Stomach (tissue), 9 donors: ENCODE measurements around the gene SLC36A3. TPM values are rescaled to one million over a fixed set of nuclear protein-coding genes. Genes with fewer than 3 reads are reported as not detected.

Experiments
- DNase-seq, 2 donors: peaks; one replicate each; pipeline versions ENCODE4 v3.0.0 to v3.0.0-alpha.2; 2013 to 2019
- H3K27ac ChIP-seq, 5 donors: fragments of 200-600 bp in 4 of 5; sonication (generic) in 4 of 5; one replicate each; pipeline ENCODE4 v1.5.1; 2013 to 2019; ENCODE audit warnings: mild to moderate bottlenecking in 1 of 5, moderate library complexity in 1 of 5
- H3K27me3 ChIP-seq, 3 donors: fragments of 200-600 bp; sonication (generic); one replicate each; pipeline ENCODE4 v1.5.1; 2017 to 2019; ENCODE audit warnings: mixed run types in 1 of 3
- H3K36me3 ChIP-seq, 4 donors: fragments of 200-600 bp; sonication (generic); 1 replicate in 3 of 4; 2 replicates in 1 of 4; pipeline ENCODE4 v1.5.1; 2016 to 2019
- H3K4me1 ChIP-seq, 4 donors: fragments of 200-600 bp; sonication (generic); one replicate each; pipeline ENCODE4 v1.5.1; 2016 to 2019
- H3K4me3 ChIP-seq, 4 donors: fragments of 200-600 bp; sonication (generic) in 3 of 4; one replicate each; pipeline ENCODE4 v1.5.1; 2016 to 2019; ENCODE audit warnings: mild to moderate bottlenecking in 1 of 4
- H3K9me3 ChIP-seq, 4 donors: fragments of 200-600 bp; sonication (generic); one replicate each; pipeline ENCODE4 v1.5.1; 2016 to 2019
- CTCF ChIP-seq, 7 experiments: fragments of 450-650 bp in 4 of 7; fragments of 200-600 bp in 3 of 7; sonication (generic) in 3 of 7; IDR thresholded peaks; one replicate each; pipeline ENCODE4 v1.5.1; 2016 to 2019; ENCODE audit warnings: antibody characterized with exemption in 7 of 7, control low read depth in 2 of 7, mild to moderate bottlenecking in 1 of 7
- EP300 ChIP-seq: sonication (generic); formaldehyde crosslinking; IDR thresholded peaks from one replicate; pipeline ENCODE4 v1.6.1; 2017; ENCODE audit warnings: antibody characterized with exemption
- POLR2A ChIP-seq, 4 donors: fragments of 450-650 bp; IDR thresholded peaks; one replicate each; pipeline ENCODE4 v1.6.1; 2016; ENCODE audit warnings: antibody characterized with exemption in 4 of 4, control low read depth in 2 of 4, mild to moderate bottlenecking in 1 of 4, moderate library complexity in 1 of 4
- POLR2AphosphoS5 ChIP-seq, 3 donors: sonication (generic); formaldehyde crosslinking; IDR thresholded peaks; one replicate each; pipeline ENCODE4 v1.6.1; 2016; ENCODE audit warnings: antibody characterized with exemption in 3 of 3
- WGBS, 5 donors: extraction: QIAGEN DNeasy Blood & Tissue Kit in 3 of 5; methylation state at CpG; one replicate each; pipeline versions ENCODE4 v1.1.5 to v1.1.7; 2013 to 2018; 5-methylcytosine and 5-hydroxymethylcytosine counted together
- intact Hi-C: fragments of 100-400 bp; cut with DNase I; formaldehyde crosslinking; loops from one replicate; pipeline ENCODE4 v1.15.1; 2023; ENCODE audit warnings: low total_unique reads
- polyA plus RNA-seq, 3 donors: library from polyadenylated mRNA; stranded (reverse); fragments of 200-250 nt; gene quantifications; one replicate each; pipeline ENCODE4 v1.2.3, GENCODE V29; 2013
- total RNA-seq, 5 donors: library from RNA; depleted of rRNA; stranded (reverse); fragments of >200 nt; gene quantifications; one replicate each; pipeline versions ENCODE4 v1.1.0 to v1.2.3, GENCODE V29; 2014 to 2016
- donor health status: healthy with polysubstance abuse.
- donor health status: Bipolar disorder and iron deficiency.
- donor health status: healthy.

The SLC36A3 gene
- total and polyA plus RNA-seq, 8 donors, result not detected

GRCh38 chr5:151295138-151295537 lies 8.4 kb downstream of the SLC36A3 start:
- Histone ChIP-seq H3K4me1 (no peaks in the 10 kb centered on the region), H3K27me3 (no peaks in the 10 kb centered on the region), H3K9me3 (no peaks in the 10 kb centered on the region), H3K4me3 (no peak overlapping the region), H3K36me3 (no peaks in the 10 kb centered on the region), H3K27ac (no peak overlapping the region)
- intact Hi-C loops, result no loop called here
- WGBS, 5 donors, result 52 to 69% (median 58%) methylated on average over 5 of the region's 5 CpGs
- no peak for TF ChIP-seq POLR2AphosphoS5 (IDR thresholded peaks at IDR 0.05)
- TF ChIP-seq CTCF (IDR thresholded peaks at IDR 0.05), result no peak
- no peak for TF ChIP-seq POLR2A (IDR thresholded peaks at IDR 0.05)
- TF ChIP-seq EP300, result no peak
- no peak for DNase-seq

DNA sequence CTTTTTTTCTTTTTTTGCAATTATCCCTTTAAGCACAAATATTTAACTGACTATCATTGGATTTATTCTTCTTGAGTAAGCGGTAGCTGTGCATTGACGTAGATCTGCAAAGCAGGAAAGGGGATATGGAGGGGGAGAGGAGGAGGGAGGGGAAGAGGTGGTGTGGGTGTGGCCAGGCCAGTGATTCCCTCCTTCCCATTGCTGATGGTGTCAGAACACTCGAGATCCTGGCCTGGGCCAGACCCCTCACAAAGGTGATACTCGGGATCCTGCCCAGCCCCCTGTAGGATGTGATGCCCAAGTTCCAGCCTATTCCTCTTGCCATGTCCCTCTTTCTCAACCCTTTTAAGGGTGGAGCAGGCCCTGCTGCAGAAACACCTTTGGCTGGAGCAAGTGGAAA lies 9.9 kb downstream of the SLC36A3 start:
- no peaks in the 10 kb centered on the region for H3K4me1 ChIP-seq
- no peak for DNase-seq
- no peaks in the 10 kb centered on the region for H3K9me3 ChIP-seq
- intact Hi-C loops, result no loop called here
- H3K27ac ChIP-seq, result no peak overlapping the region
- no peak overlapping the region for H3K4me3 ChIP-seq
- H3K36me3 ChIP-seq, result no peaks in the 10 kb centered on the region
- TF ChIP-seq POLR2AphosphoS5 (IDR thresholded peaks at IDR 0.05), result no peak
- TF ChIP-seq POLR2A (IDR thresholded peaks at IDR 0.05), result no peak
- TF ChIP-seq EP300, result no peak
- no peak for TF ChIP-seq CTCF (IDR thresholded peaks at IDR 0.05)
- H3K27me3 ChIP-seq, result no peaks in the 10 kb centered on the region
- WGBS, 5 donors, result 34 to 56% (median 36%) methylated on average over 3 to 4 of the region's 4 CpGs

DNA sequence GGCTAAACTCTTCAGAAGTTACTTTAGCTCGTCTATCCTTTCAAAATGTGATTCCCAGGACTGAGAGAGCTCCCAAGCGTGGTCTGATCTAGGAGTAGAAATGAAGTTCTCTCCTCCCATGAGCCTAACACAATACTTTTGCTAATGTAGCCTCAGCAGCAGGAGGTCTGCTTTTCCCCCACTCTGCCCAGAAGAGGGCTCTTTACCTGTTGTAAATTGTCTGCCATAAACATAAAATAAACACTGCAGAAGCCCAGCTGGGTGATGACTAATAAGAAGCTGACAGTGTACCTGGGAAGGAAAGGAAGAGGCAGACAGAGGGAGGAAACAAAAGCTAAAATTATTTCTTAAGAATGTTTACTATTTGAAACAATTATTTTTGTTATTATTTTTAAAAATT lies 15.4 kb downstream of the SLC36A3 start:
- H3K4me3 ChIP-seq, result no peak overlapping the region
- no peaks in the 10 kb centered on the region for H3K27me3 ChIP-seq
- H3K9me3 ChIP-seq, result no peaks in the 10 kb centered on the region
- TF ChIP-seq EP300 (no peak), POLR2A (IDR thresholded peaks at IDR 0.05) (no peak), POLR2AphosphoS5 (IDR thresholded peaks at IDR 0.05) (no peak), CTCF (IDR thresholded peaks at IDR 0.05) (no peak)
- H3K4me1 ChIP-seq, result no peaks in the 10 kb centered on the region
- no peaks in the 10 kb centered on the region for H3K36me3 ChIP-seq
- WGBS, 5 donors, result 39 to 58% (median 52%) methylated on average over 2 of the region's 2 CpGs
- H3K27ac ChIP-seq, result no peak overlapping the region
- intact Hi-C loops, result no loop called here
- no peak for DNase-seq

- H3K4me3 ChIP-seq, result no peak overlapping the region
- no peak overlapping the region for H3K27ac ChIP-seq
- intact Hi-C loops, result no loop called here
- H3K9me3 ChIP-seq, result no peaks in the 10 kb centered on the region
- H3K4me1 ChIP-seq, result no peaks in the 10 kb centered on the region
- DNase-seq, result no peak
- no peaks in the 10 kb centered on the region for H3K36me3 ChIP-seq
- 67 to 87% (median 80%) methylated on average over 1 of the region's 1 CpG for WGBS, 5 donors
- no peak for TF ChIP-seq EP300
- TF ChIP-seq CTCF (IDR thresholded peaks at IDR 0.05), result no peak
- no peak for TF ChIP-seq POLR2A (IDR thresholded peaks at IDR 0.05)
- no peak for TF ChIP-seq POLR2AphosphoS5 (IDR thresholded peaks at IDR 0.05)
- H3K27me3 ChIP-seq, result no peaks in the 10 kb centered on the region
These were observed 17.3 kb downstream of the SLC36A3 start for GRCh38 chr5:151286246-151286645.
